LNCaP clone FGC (cell line): ENCODE results near the gene SLC39A6.
A peak's percentile ranks its signal among the peaks of the same experiment; 100 is the strongest.

Experiments used
- DNase-seq: peaks from one replicate; pipeline ENCODE4 v3.0.0-alpha.2; 2011; ENCODE audit warnings: low read depth
- H3K4me3 ChIP-seq: 2 replicates; pipeline ENCODE4 v1.5.1; 2011; ENCODE audit warnings: mild to moderate bottlenecking, low read depth, low read length, control low read depth
- CTCF ChIP-seq: IDR thresholded peaks from 2 replicates; pipeline ENCODE4 v1.5.1; 2012; ENCODE audit warnings: mild to moderate bottlenecking; ENCODE audit not compliant: control insufficient read depth, insufficient read depth; ENCODE audit errors: extremely low read depth

SLC39A6 gene

DNA sequence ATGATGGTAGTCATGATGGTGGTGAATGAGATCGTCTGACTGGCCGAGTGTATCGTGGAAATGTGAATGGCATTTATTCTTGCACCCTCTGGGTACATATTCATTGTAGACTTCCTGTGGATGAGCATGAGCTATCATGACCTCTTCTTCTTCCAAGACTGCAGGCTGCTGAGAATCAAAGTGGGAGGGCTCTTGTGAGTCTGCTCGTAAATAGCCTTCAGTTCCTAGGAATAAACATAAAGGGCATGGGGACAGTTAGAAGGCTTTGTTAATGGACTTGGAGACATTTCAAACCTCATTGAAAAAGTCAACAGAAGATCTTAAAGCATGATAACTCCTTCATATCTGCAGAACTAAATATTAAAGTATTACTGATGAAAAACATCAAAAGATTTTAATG, 14.9 kb downstream of the SLC39A6 start:
- H3K4me3 ChIP-seq, result no peak overlapping the region
- peak; percentile 86 for DNase-seq
- no peak for TF ChIP-seq CTCF

GRCh38 chr18:36112302-36112701, 16.8 kb downstream of the SLC39A6 start:
- H3K4me3 ChIP-seq, result no peak overlapping the region
- DNase-seq, result no peak
- no peak for TF ChIP-seq CTCF

- no peak for TF ChIP-seq CTCF
- no peak for DNase-seq
- peak overlapping the region; percentile 39 for H3K4me3 ChIP-seq
These were observed 19.4 kb downstream of the SLC39A6 start for GRCh38 chr18:36109737-36110136.

DNA sequence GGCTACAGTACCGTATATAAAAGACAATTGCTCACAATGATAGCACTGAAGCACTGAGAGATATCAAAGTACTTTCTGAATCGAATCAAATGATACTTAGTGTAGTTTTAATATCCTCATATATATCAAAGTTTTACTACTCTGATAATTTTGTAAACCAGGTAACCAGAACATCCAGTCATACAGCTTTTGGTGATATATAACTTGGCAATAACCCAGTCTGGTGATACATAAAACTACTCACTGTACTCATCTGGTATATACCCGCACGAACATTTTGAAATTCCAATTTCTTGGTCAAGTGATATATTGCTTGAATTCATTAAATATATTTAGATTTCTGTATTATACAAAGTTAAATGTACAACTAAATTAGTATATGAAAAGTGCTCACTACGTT, 20.5 kb downstream of the SLC39A6 start:
- TF ChIP-seq CTCF, result no peak
- DNase-seq, result peak; percentile 77
- H3K4me3 ChIP-seq, result peak overlapping the region; percentile 39; the same call in 1 of the 2 replicates

- H3K4me3 ChIP-seq, result no peak overlapping the region
- DNase-seq, result no peak
- TF ChIP-seq CTCF, result no peak
These were observed 20.9 kb downstream of the SLC39A6 start for GRCh38 chr18:36108196-36108595.

DNA sequence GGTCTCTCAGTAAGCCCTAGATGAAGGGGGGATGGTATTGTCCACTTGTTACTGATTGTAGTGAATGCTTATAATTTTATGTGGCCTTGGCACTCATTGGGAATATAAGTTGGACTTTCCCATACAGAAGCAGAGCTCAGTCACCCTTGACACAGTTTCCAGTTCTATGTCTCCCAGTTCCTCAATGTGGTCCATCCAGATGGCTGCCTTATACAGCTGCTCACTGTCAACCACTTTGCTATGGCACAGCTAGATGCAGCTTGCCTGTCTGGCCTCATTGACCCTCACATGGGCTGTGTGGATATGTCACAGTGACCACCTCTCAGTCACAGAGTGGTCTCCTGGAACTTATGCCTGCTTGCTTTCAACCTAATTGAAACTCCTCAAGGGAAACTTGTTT, 21.7 kb downstream of the SLC39A6 start:
- H3K4me3 ChIP-seq, result no peak overlapping the region
- no peak for DNase-seq
- no peak for TF ChIP-seq CTCF

- no peak for DNase-seq
- H3K4me3 ChIP-seq, result no peak overlapping the region
- no peak for TF ChIP-seq CTCF
These were observed 24.4 kb downstream of the SLC39A6 start for GRCh38 chr18:36104749-36105148.
